ENCODE results near the gene RBCK1.
A peak's percentile ranks its signal among the peaks of the same experiment; 100 is the strongest.
"Not testable (repeated sequence)": the region's sequence is repeated elsewhere in the genome, so short reads cannot be mapped to it uniquely, and the experiment has no call there.

Gene RBCK1

GRCh38 chr20:438571-439469, 30.7 kb downstream of the RBCK1 start:
- ATAC-seq (replicated peaks): peak; percentile 60 to 71
- Mint-ChIP-seq H3K27me3 (no peaks in the 10 kb centered on the region), H3K9me3 (no peaks in the 10 kb centered on the region), H3K4me3 (peak overlapping the region; percentile 14 to 62), H3K4me1 (peaks cover 34 to 41% of the 10 kb centered on the region in 2 donors), H3K36me3 (peaks cover 47 to 79% of the 10 kb centered on the region in 2 donors), H3K27ac (peak overlapping the region; percentile 85)
- no peak for DNase-seq

DNA sequence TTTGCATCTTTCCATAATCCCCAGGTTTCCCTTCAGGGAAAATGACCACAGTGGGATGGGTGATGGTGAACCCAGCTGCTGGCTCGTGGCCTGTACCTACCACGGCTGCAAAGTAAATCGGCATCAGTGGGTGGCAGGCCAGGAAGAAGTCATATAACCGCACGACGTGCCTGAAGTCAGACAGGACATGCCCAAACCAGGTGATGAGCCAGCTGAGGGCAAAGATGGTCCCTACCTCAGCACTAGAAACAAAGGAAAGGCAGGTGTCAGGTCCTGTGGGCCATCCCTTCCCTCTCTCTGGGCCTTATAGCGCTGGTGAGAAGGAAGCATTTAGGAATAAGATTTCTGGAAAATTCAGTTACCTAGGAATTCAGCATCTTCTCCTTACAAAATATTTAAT, 32.0 kb downstream of the RBCK1 start:
- ATAC-seq (replicated peaks): no peak
- no peaks in the 10 kb centered on the region for H3K9me3 Mint-ChIP-seq

DNA sequence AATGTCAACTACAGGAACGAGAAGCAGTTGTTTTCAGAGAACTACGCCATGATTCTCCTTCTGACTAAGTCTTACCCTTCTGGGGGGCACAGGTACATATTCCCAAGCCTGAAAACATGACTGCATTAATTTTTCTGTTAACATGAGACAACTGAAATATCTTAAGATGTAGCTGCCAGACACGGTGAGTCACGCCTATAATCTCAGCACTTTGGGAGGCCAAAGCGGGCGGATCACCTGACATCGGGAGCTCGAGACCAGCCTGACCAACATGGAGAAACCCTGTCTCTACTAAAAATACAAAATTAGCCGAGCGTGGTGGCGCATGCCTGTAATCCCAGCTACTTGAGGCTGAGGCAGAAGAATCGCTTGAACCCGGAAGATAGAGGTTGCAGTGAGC, 32.5 kb downstream of the RBCK1 start:
- ATAC-seq (replicated peaks) (no peak), DNase-seq (no peak)
- Mint-ChIP-seq H3K4me3 (no peak overlapping the region), H3K27me3 (no peaks in the 10 kb centered on the region), H3K9me3 (no peaks in the 10 kb centered on the region), H3K36me3 (peaks cover 51 to 76% of the 10 kb centered on the region in 2 donors), H3K27ac (no peak overlapping the region), H3K4me1 (peaks cover 31 to 39% of the 10 kb centered on the region in 2 donors)

More for the DNA sequence above, 32.0 kb downstream of the RBCK1 start:
- Mint-ChIP-seq H3K36me3 (peaks cover 54 to 78% of the 10 kb centered on the region in 2 donors), H3K27ac (no peak overlapping the region), H3K4me1 (peaks cover 31 to 36% of the 10 kb centered on the region in 2 donors), H3K27me3 (no peaks in the 10 kb centered on the region), H3K4me3 (no peak overlapping the region)
- no peak for DNase-seq

DNA sequence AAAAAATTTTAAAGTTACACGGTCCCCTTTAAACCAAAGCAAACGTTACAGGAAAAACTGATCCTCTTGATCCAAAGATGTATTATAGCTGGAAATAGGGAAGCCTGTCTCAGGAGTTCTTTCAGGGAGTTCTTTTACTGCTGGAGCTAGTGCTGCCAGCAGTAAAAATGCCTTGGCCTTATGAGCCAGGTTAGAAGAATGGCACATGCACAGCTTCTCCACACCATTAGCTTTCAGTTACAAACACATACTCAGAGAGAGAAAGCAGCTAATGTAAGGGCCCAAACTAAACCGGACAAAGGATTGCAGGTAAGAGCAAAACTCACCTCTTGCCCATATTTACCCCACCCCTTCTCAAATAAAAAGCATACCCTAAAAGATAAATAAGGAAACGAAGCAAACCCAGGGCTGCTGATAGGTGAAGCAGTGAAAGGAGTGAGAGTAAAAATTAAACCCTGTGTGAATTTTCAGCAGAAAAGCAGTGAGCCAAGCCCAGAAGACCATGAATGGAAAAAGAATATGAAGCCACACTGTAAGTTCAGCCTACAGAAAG, 35.2 kb downstream of the RBCK1 start:
- Mint-ChIP-seq H3K36me3 (peaks cover 44 to 59% of the 10 kb centered on the region in 2 donors), H3K9me3 (no peaks in the 10 kb centered on the region), H3K4me3 (no peak overlapping the region), H3K4me1 (peaks cover 22 to 27% of the 10 kb centered on the region in 2 donors), H3K27ac (peak overlapping the region; percentile 14), H3K27me3 (no peaks in the 10 kb centered on the region)
- DNase-seq (no peak), ATAC-seq (replicated peaks) (no peak)

DNA sequence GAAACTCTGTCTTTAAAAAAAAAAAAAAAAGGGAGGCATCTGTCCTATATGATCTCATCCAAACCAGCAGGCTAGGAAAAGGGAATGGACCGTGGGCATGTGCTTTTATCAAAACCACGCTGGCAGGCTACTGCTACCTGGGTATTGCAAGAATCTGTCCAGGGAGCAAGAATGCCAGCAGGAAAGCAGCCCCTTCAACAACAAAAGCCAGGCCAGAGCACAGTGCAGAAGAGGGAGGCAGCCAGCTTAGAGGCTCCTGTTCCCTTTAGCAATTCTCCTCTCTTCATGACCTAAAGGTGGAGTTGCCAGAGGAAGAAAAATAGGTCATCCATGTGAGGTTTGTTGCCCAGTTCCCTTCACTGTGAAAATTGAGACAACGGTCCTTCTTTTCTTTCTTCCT, 36.0 kb downstream of the RBCK1 start:
- no peak for ATAC-seq (replicated peaks)
- no peaks in the 10 kb centered on the region for H3K9me3 Mint-ChIP-seq
- H3K27me3 Mint-ChIP-seq: no peaks in the 10 kb centered on the region
- DNase-seq: no peak
- peaks cover 41 to 56% of the 10 kb centered on the region in 2 donors for H3K36me3 Mint-ChIP-seq
- H3K27ac Mint-ChIP-seq: no peak overlapping the region
- H3K4me1 Mint-ChIP-seq: peaks cover 14 to 18% of the 10 kb centered on the region in 2 donors
- H3K4me3 Mint-ChIP-seq: no peak overlapping the region

DNA sequence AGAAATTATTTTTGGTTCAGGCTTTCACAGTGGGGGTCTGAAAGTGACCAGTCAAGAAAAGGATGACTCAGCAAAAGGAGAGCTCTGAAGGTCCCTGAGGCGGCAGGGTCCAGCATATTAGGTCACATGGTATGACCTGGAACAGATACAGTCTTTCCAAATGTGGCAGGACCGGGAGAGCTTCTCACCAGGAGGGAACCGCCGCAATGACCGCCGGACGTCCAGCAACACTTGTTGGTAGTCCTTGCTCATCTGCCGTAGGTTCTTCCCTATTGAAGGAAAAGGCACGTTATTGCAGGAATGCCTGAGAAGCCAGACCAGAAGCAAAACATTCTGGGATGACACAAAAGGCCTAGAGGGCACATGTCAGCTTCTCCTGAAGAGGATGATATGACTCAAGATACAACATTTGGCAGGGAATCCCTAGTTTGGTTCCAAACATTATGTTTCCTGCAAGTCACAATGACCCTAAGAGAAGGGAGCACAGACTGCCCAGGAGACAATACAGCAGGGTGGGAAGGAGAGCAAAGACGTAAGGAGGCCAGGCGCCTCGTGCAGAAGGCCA, 36.8 kb downstream of the RBCK1 start:
- H3K36me3 Mint-ChIP-seq: peaks cover 36 to 51% of the 10 kb centered on the region in 2 donors
- no peak for DNase-seq

DNA sequence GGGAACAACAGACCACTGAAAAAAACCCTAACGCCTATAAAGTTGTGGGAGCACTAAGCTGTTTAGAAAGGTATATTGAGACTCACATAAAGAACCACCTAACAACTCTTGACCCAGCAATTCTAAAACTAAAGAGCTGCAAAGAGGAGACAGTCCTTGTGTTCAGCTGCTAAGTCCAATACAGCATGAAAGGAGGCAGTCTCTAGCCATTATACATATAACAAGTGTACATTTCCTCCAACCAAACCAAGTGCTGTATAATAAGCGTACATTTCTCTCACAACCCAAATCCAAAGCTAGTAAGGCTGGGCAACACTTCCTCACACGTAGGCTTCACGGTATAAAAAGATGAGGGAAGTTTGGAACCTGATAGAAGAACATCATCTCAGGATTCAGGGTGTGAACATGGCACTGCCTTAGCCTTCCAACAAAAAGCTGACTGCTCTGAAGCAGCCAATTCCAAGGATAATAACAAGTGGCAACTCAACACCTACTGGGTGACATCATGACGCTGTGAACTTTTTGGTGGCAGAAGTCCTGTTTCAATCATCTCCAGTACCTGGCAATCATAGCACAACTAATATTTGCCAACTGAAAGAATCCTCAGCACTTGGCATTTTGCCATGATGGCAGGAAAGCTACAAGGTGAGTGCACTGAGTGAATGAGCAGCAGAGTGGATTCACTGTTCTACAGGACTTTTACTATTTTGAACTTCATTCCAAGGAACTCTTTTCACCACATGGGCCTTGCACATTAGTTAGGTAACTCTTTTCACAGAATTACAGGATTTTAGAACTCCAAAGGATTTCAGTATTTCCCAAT, 37.6 kb downstream of the RBCK1 start:
- no peaks in the 10 kb centered on the region for H3K27me3 Mint-ChIP-seq
- H3K36me3 Mint-ChIP-seq: peaks cover 33 to 46% of the 10 kb centered on the region in 2 donors
- H3K9me3 Mint-ChIP-seq: no peaks in the 10 kb centered on the region
- ATAC-seq (replicated peaks): no peak
- no peak overlapping the region for H3K4me3 Mint-ChIP-seq
- H3K4me1 Mint-ChIP-seq: peaks cover 4 to 8% of the 10 kb centered on the region in 2 donors
- DNase-seq: no peak
- H3K27ac Mint-ChIP-seq: no peak overlapping the region

More for the DNA sequence above, 36.8 kb downstream of the RBCK1 start:
- H3K27me3 Mint-ChIP-seq: no peaks in the 10 kb centered on the region
- H3K9me3 Mint-ChIP-seq: no peaks in the 10 kb centered on the region
- no peak overlapping the region for H3K4me3 Mint-ChIP-seq
- H3K4me1 Mint-ChIP-seq: peaks cover 6 to 10% of the 10 kb centered on the region in 2 donors
- ATAC-seq (replicated peaks): no peak
- no peak overlapping the region for H3K27ac Mint-ChIP-seq

GRCh38 chr20:452021-452420, 43.9 kb downstream of the RBCK1 start:
- not testable (repeated sequence) for H3K36me3 Mint-ChIP-seq; DNase-seq; H3K4me3 Mint-ChIP-seq; H3K4me1 Mint-ChIP-seq; H3K27ac Mint-ChIP-seq; H3K9me3 Mint-ChIP-seq; H3K27me3 Mint-ChIP-seq; ATAC-seq (replicated peaks)

DNA sequence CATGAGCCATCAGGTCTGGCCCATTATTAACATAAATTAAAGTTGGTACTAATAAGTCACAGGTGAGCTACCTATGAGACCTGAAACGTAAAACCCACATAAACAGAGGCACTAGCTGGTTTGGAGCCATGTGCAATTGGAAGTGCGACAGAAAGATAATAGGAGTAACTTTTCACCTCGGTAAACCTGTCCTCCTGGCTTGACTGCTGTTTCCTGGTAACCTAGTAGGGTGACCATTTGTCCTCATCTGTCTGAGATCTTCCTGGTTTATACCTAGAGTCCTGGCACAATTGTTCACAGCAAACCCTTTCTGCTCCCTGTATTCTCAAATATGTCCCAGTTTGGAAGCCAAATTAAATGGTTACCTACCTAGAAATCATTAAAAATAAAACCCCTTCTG, 46.9 kb downstream of the RBCK1 start:
- H3K27me3 Mint-ChIP-seq: no peaks in the 10 kb centered on the region
- H3K27ac Mint-ChIP-seq: no peak overlapping the region
- H3K4me1 Mint-ChIP-seq: peaks cover 10 to 25% of the 10 kb centered on the region in 2 donors
- ATAC-seq (replicated peaks): no peak
- DNase-seq: no peak
- H3K4me3 Mint-ChIP-seq: no peak overlapping the region
- no peaks in the 10 kb centered on the region for H3K9me3 Mint-ChIP-seq
- peaks cover 2 to 8% of the 10 kb centered on the region in 2 donors for H3K36me3 Mint-ChIP-seq

DNA sequence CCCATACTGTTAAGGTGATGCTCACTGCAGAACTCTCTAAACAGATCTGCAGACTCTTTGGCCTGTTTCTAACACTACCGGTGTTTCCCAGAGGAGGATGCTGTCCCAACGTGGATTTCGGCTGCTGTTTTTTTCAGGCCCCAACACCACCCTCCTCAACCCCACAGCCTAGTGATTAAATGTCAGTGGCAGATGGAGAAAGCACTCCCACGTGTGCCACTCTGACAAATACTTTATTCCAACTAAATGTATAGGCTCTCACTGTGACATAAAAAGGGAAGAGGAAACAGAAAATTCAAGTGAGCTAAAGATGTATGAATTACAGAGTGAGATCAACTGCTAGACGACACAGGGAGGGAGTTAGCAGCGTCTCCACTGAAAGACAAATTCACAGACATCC, 50.7 kb downstream of the RBCK1 start:
- peaks cover 22 to 42% of the 10 kb centered on the region in 2 donors for H3K4me1 Mint-ChIP-seq
- H3K9me3 Mint-ChIP-seq: no peaks in the 10 kb centered on the region
- H3K4me3 Mint-ChIP-seq: no peak overlapping the region
- H3K27me3 Mint-ChIP-seq: no peaks in the 10 kb centered on the region
- ATAC-seq (replicated peaks) (no peak), DNase-seq (no peak)
- no peak overlapping the region for H3K27ac Mint-ChIP-seq
- H3K36me3 Mint-ChIP-seq: peaks cover 2 to 8% of the 10 kb centered on the region in 2 donors

DNA sequence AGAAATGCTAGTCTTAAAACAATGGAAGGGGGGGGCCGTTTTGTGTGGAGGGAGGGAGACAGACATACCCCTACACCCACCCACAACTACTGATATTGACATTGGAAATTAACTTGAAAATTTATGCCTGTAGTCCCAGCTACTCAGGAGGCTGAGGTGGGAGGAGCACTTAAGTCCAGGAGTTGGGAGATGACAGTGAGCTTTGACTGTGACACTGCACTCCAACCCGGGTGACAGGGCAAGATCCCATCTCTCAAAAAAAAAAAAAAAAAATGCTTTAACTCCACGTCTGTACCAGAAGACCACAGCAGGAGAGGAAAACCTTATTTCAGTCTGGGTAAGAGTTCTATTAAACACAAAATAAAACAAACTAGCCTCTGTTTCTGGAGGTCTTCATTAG, 52.1 kb downstream of the RBCK1 start:
- H3K4me1 Mint-ChIP-seq: peaks cover 22 to 42% of the 10 kb centered on the region in 2 donors
- peaks cover 2 to 8% of the 10 kb centered on the region in 2 donors for H3K36me3 Mint-ChIP-seq
- no peaks in the 10 kb centered on the region for H3K27me3 Mint-ChIP-seq
- no peaks in the 10 kb centered on the region for H3K9me3 Mint-ChIP-seq
- DNase-seq (no peak), ATAC-seq (replicated peaks) (no peak)
- peak overlapping the region in 1 of 2 donors; percentile 11 for H3K4me3 Mint-ChIP-seq
- no peak overlapping the region for H3K27ac Mint-ChIP-seq

- no peaks in the 10 kb centered on the region for H3K9me3 Mint-ChIP-seq
- DNase-seq (no peak), ATAC-seq (replicated peaks) (no peak)
- H3K27me3 Mint-ChIP-seq: no peaks in the 10 kb centered on the region
- H3K4me3 Mint-ChIP-seq: peak overlapping the region; percentile 11 to 25
- H3K4me1 Mint-ChIP-seq: peaks cover 22 to 42% of the 10 kb centered on the region in 2 donors
- H3K27ac Mint-ChIP-seq: no peak overlapping the region
- H3K36me3 Mint-ChIP-seq: peaks cover 2 to 8% of the 10 kb centered on the region in 2 donors
Observed at GRCh38 chr20:460707-461106, 52.6 kb downstream of the RBCK1 start.

- ATAC-seq (replicated peaks) (peak; percentile 50 to 56), DNase-seq (peak; percentile 47)
- Mint-ChIP-seq H3K9me3 (no peaks in the 10 kb centered on the region), H3K36me3 (peaks cover 0 to 8% of the 10 kb centered on the region in 2 donors), H3K27me3 (no peaks in the 10 kb centered on the region), H3K27ac (peak overlapping the region; percentile 88), H3K4me3 (peak overlapping the region; percentile 81 to 93), H3K4me1 (peaks cover 20 to 42% of the 10 kb centered on the region in 2 donors)
Observed at GRCh38 chr20:461254-462198, 53.4 kb downstream of the RBCK1 start.
